K562 (cell line): Measurements from ENCODE around the gene SLC25A45. TPM values are rescaled to one million over a fixed set of nuclear protein-coding genes. Genes with fewer than 3 reads are reported as not detected.

Experiments used
- CHD4 ChIP-seq: fragments of 200-600 bp; sonication (generic); IDR thresholded peaks from 3 replicates; pipeline ENCODE4 v1.6.1; 2012; ENCODE audit warnings: low read depth, mild to moderate bottlenecking, mixed read lengths, low read length, inconsistent platforms; ENCODE audit not compliant: insufficient read depth, insufficient replicate concordance, poor library complexity, severe bottlenecking
- KAT8 ChIP-seq: fragments of 450-650 bp; IDR thresholded peaks from 2 replicates; pipeline ENCODE4 v1.6.1; 2016; ENCODE audit warnings: low read depth, mild to moderate bottlenecking
- MAFF ChIP-seq: IDR thresholded peaks from 2 replicates; pipeline ENCODE4 v1.6.1; 2012; ENCODE audit warnings: low read length, improper control_type of control experiment
- MCM7 ChIP-seq, 2 experiments: fragments of 450-650 bp; IDR thresholded peaks; 2 replicates each; pipeline ENCODE4 v1.6.1; 2016 to 2018
- NFIC ChIP-seq: fragments of 450-650 bp; IDR thresholded peaks from 2 replicates; pipeline ENCODE4 v1.6.1; 2017; ENCODE audit warnings: mild to moderate bottlenecking, inconsistent platforms
- NR4A1 ChIP-seq, 2 experiments: fragments of 250-450 bp in 1 of 2; fragments of 450-650 bp in 1 of 2; sonication (Bioruptor Pico) in 1 of 2; IDR thresholded peaks; 2 replicates each; pipeline versions ENCODE4 v1.4.0 to v1.6.1; 2016 to 2020; ENCODE audit warnings: mild to moderate bottlenecking in 2 of 2, missing compliant biosample characterization in 1 of 2, missing genetic modification characterization in 1 of 2, moderate library complexity in 1 of 2
- PRPF4 ChIP-seq: fragments of 200-400 bp; formaldehyde crosslinking; IDR thresholded peaks from one replicate; pipeline ENCODE4 v1.6.1; 2017; ENCODE audit warnings: low read length, low read depth, mild to moderate bottlenecking; ENCODE audit not compliant: insufficient read depth, poor library complexity, severe bottlenecking
- SAFB ChIP-seq: fragments of 200-400 bp; formaldehyde crosslinking; IDR thresholded peaks from 2 replicates; pipeline ENCODE4 v1.6.1; 2017; ENCODE audit warnings: low read depth, low read length, borderline replicate concordance
- ZFP1 ChIP-seq: fragments of 450-650 bp; formaldehyde crosslinking; IDR thresholded peaks from 2 replicates; pipeline ENCODE4 v1.4.0; 2020; ENCODE audit warnings: mild to moderate bottlenecking, mixed read lengths
- ZMIZ1 ChIP-seq, 2 experiments: fragments of 150-350 bp in 1 of 2; IDR thresholded peaks; 2 replicates each; pipeline ENCODE4 v1.6.1; 2012 to 2016; ENCODE audit warnings: low read depth in 2 of 2, low read length in 2 of 2, mild to moderate bottlenecking in 1 of 2, moderate library complexity in 1 of 2
- ZNF12 ChIP-seq: sonication (generic); formaldehyde crosslinking; IDR thresholded peaks from 2 replicates; pipeline ENCODE4 v1.4.0; 2020; ENCODE audit warnings: mild to moderate bottlenecking, missing genetic modification reagents
- ZNF197 ChIP-seq: fragments of 200-800 bp; sonication (Bioruptor generic); IDR thresholded peaks from 2 replicates; pipeline ENCODE4 v1.6.1; 2016; ENCODE audit warnings: low read depth, missing genetic modification characterization, missing compliant biosample characterization
- ZNF384 ChIP-seq: IDR thresholded peaks from 2 replicates; pipeline ENCODE4 v1.6.1; 2012; ENCODE audit warnings: low read depth, low read length, improper control_type of control experiment
- ZNF592 ChIP-seq: fragments of 450-650 bp; IDR thresholded peaks from 2 replicates; pipeline ENCODE4 v1.6.1; 2017; ENCODE audit warnings: antibody characterized with exemption, mild to moderate bottlenecking
- ZNF75A ChIP-seq: fragments of 450-650 bp; formaldehyde crosslinking; IDR thresholded peaks from 2 replicates; pipeline ENCODE4 v1.4.0; 2020; ENCODE audit warnings: mild to moderate bottlenecking
- ZNF766 ChIP-seq: fragments of 200-800 bp; sonication (Bioruptor generic); conservative IDR thresholded peaks from 2 replicates; pipeline ENCODE4 v1.6.1; 2016; ENCODE audit warnings: missing genetic modification characterization, missing compliant biosample characterization
- polyA plus RNA-seq, 8 experiments: library from polyadenylated mRNA; depleted of rRNA in 4 of 8; stranded (reverse) in 5 of 8; unstranded in 3 of 8; fragments of >200 nt; fragmentation: Nextera tagmentation in 2 of 8; fragmentation: Illumina TruSeq in 1 of 8; extraction: Ambion mirVana in 2 of 8; extraction: Trizol in 1 of 8; gene quantifications; 2 replicates each; pipeline versions ENCODE4 v1.2.1 to v1.2.3, GENCODE V29; 2011 to 2014; ENCODE audit warnings: inconsistent platforms in 1 of 8, missing spikeins in 1 of 8
- total RNA-seq, 7 experiments: library from RNA; depleted of rRNA in 6 of 7; stranded (reverse); fragments of >200 nt in 6 of 7; fragmentation: Illumina TruSeq in 2 of 7; extraction: Trizol in 2 of 7; gene quantifications; 2 replicates each; pipeline versions ENCODE4 v1.2.1 to v1.2.3, GENCODE V29; 2011 to 2021; ENCODE audit warnings: low replicate concordance in 1 of 7
- TF ChIP-seq, protein P1 (sequence below), 3 experiments: fragments of 200-800 bp in 1 of 3; sonication (Bioruptor generic) in 1 of 3; sonication (generic) in 1 of 3; formaldehyde crosslinking in 1 of 3; IDR thresholded peaks; 2 replicates each; pipeline versions ENCODE4 v1.6.1 to v1.8.0; 2016 to 2022; ENCODE audit warnings: mild to moderate bottlenecking in 2 of 3, missing compliant biosample characterization in 2 of 3, missing genetic modification characterization in 2 of 3, missing genetic modification reagents in 1 of 3

The SLC25A45 gene
- total and polyA plus RNA-seq, 9 of the 15 experiments (the other 6 are each of a cell fraction or from before 2014, with no cell fraction given) = 0.15 to 2.3 (median 0.68) TPM

DNA sequence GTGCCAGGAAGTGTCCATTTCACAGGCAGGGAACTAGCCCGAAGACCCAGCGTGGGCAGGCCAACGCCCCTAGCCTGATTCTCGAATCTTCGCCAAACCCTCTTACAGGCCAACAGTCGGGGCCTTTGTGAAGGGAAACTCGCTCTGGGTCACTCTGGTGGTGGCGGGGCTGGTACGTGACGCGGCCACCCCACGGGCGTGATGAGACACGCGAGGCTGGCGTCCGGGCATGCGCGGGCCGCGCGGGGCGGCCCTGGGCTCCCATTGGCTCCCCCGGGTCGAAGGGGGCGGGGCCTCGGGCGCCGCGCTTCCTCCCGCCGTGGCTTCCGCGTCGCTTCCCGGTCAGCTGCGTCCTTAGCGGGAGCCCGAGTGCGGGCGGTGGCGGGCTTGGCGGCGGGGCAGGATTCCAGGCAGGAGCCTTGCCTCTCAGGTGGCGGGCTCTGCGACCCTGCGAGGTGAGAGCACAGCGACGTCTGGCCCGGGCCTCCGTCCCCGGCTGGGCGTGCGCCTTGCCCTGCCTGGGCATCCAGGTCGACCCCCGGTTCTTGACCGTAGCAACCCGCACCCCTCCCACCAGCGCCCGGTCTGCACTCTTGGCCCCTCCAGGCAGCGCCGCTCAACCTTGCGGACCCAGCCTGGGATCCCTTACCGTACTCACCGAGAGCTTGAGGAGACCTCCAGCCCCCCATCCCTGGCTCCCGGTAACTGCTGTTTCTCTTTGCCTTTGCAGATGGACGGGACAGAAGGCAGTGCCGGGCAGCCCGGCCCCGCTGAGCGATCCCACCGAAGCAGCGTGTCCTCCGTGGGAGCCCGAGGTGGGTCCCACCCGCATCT lies 4.1 kb upstream of the SLC25A45 start, which contains the start of gene FRMD8 (continued):
- 0 out of 4 replicates have a peak, but pooled peaks of 1 of the 2 experiments have one; percentile 9 for TF ChIP-seq ZMIZ1 (IDR thresholded peaks at IDR 0.05; ENCODE audit: low read depth in 2 of 2, low read length in 2 of 2)
- no peak for TF ChIP-seq ZNF75A (CRISPR knock-in tag)
- TF ChIP-seq PRPF4 = no peak
- TF ChIP-seq MAFF = no peak
- TF ChIP-seq SAFB = peak; percentile 99
- TF ChIP-seq ZNF197 = no peak
- no peak for TF ChIP-seq ZNF766 (CRISPR knock-in tag)
- peak; percentile 76; the same call in 1 of the 2 replicates for TF ChIP-seq NR4A1 (CRISPR knock-in tag; IDR thresholded peaks at IDR 0.05)
- TF ChIP-seq NR4A1 (tag; IDR thresholded peaks at IDR 0.05) = 0 out of 2 replicates have a peak, but pooled peaks have one; percentile 89
- TF ChIP-seq ZNF12 (CRISPR knock-in tag) = peak; percentile 27; the same call in 1 of the 2 replicates
- TF ChIP-seq NFIC = peak; percentile 64
- no peak for TF ChIP-seq MCM7 (IDR thresholded peaks at IDR 0.05)
- peak; percentile 98 for TF ChIP-seq ZNF592
- TF ChIP-seq, protein P1, sequence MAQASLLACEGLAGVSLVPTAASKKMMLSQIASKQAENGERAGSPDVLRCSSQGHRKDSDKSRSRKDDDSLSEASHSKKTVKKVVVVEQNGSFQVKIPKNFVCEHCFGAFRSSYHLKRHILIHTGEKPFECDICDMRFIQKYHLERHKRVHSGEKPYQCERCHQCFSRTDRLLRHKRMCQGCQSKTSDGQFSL (CRISPR knock-in tag; IDR thresholded peaks at IDR 0.05) = no peak; the same call in 1 of the 2 replicates
- TF ChIP-seq, protein P1 (tag; IDR thresholded peaks at IDR 0.05) = no peak
- no peak for TF ChIP-seq ZNF384
- TF ChIP-seq CHD4 = no peak
- TF ChIP-seq KAT8 = no peak
- no peak for TF ChIP-seq ZFP1 (CRISPR knock-in tag)
